ENCODE measurements around the gene SUN1. TPM values are rescaled to one million over a fixed set of nuclear protein-coding genes. Genes with fewer than 3 reads are reported as not detected.
"Not testable (repeated sequence)": the region's sequence is repeated elsewhere in the genome, so short reads cannot be mapped to it uniquely, and the experiment has no call there.

SUN1 gene
- total RNA-seq, 2 experiments from 2014 or later = 41.4 to 46.3 TPM

- H3K36me3 Mint-ChIP-seq = peaks cover 1% of the 10 kb centered on the region
- H3K9me3 Mint-ChIP-seq (ENCODE audit: low read depth) = no peaks in the 10 kb centered on the region
- no peak for ATAC-seq
- H3K27ac Mint-ChIP-seq = no peak overlapping the region
- peaks cover 7% of the 10 kb centered on the region for H3K27me3 Mint-ChIP-seq
- no peak overlapping the region for H3K4me3 Mint-ChIP-seq
- peak; percentile 39 for DNase-seq
- CTCF ChIA-PET = interaction anchor here (1.4 to 2.0 kb wide), 2 partner anchors 10 to 72 kb away, joined by 4 to 5 read pairs; no protein-coding TSS in a partner anchor
- peaks cover 42% of the 10 kb centered on the region for H3K4me1 Mint-ChIP-seq
Observed at GRCh38 chr7:921071-921461, 88.8 kb downstream of the SUN1 start.

- CTCF ChIA-PET = interaction anchor here (1.4 to 2.3 kb wide), 5 partner anchors 9 to 255 kb away, joined by 3 to 7 read pairs (median 5); no protein-coding TSS in a partner anchor
- DNase-seq (no peak), ATAC-seq (no peak)
- peaks cover 42% of the 10 kb centered on the region for H3K4me1 Mint-ChIP-seq
- H3K9me3 Mint-ChIP-seq (ENCODE audit: low read depth) = no peaks in the 10 kb centered on the region
- H3K4me3 Mint-ChIP-seq = no peak overlapping the region
- peaks cover 7% of the 10 kb centered on the region for H3K27me3 Mint-ChIP-seq
- H3K36me3 Mint-ChIP-seq = peaks cover 1% of the 10 kb centered on the region
- no peak overlapping the region for H3K27ac Mint-ChIP-seq
Observed at GRCh38 chr7:921581-922333, 89.5 kb downstream of the SUN1 start.

DNA sequence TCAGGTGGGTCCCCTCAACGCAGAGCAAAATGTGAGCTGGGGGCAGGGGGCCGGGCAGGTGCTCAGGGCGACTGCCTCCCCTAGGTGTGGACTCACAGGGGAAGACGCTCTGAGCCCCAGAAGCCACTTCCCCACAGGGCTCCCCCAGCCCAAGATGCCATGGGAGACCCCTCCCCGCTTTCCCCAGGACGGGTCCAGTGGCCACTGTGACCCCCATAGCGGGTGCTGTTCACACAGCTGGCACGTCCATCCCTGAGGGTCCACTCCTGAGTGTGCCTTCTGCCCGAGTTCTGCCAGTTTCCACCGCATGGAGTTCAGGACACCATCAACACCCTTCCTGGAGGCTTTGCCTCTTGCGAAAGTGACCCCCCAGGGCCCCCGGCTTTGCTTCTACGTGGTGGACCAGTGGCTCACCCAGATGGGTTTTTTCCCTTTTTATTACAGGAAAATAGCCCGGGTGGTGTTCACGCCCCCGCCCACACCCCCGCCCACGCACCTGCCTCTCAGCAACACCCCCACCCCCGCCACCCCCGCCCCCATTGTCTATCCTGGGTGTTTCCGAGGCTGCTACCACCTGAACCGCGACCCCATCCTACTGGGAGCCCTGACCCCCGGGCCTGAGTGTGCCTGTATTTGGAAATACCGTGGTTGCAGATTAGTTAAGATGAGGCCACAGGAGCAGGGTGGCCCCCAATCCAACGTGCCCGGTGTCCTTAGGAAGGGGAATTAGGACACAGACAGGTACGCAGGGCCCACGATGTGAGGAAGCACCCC, 90.2 kb downstream of the SUN1 start:
- Mint-ChIP-seq H3K4me1 (peaks cover 42% of the 10 kb centered on the region), H3K27me3 (peaks cover 11% of the 10 kb centered on the region), H3K4me3 (peak overlapping the region; percentile 67), H3K27ac (peak overlapping the region; percentile 87), H3K36me3 (peaks cover 1% of the 10 kb centered on the region), H3K9me3 (ENCODE audit: low read depth) (no peaks in the 10 kb centered on the region)
- CTCF ChIA-PET = interaction anchor here (1.1 to 2.3 kb wide), 6 partner anchors 8 to 254 kb away, joined by 3 to 7 read pairs (median 4); no protein-coding TSS in a partner anchor
- no peak for ATAC-seq
- peak; percentile 54 for DNase-seq

DNA sequence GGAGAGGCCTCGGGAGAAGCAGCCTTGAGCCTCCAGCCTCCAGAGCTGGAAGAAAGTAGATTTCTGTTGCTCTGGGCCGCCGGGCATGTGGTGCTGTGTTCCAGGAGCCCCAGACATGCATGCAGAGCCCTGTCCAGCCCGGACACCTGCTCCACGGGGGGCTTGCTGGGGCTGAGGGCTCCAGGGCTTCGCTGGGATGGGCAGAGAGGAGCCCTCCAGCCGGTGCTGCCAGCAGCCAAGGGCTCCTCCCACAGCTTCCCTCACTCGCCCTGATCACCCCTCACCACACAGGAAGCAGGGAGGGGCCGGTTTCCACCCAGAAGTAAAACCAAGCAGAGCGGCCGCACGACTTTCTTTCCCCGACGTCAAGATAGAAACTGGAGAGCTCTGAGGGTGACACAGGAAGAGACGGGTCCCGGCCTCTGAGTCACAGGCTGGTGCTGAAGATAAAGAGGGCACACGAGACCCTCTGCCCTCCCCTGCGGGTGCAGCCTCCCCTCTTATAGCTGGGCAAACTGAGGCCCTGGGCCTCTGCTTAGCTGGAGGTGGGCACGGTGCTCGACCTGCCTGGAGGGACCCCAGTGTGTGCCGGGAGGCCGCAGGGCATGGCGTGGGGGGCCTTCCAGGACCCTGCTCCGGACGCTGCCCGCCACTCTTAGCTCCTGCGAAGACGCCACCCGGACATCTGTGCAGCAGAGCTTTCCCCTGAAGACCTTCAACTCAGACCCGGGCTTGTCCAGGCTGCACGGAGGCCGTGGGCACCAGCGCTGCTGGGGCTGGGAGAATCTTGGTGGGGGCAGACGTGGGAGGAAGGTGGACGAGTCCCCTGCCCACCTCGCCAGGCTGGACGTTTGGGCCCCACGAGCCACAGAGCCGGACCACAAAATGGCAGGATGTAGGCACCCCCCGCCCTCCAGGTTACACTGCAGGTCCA, 91.1 kb downstream of the SUN1 start:
- H3K27ac Mint-ChIP-seq = peak overlapping the region; percentile 87
- peaks cover 1% of the 10 kb centered on the region for H3K36me3 Mint-ChIP-seq
- H3K9me3 Mint-ChIP-seq (ENCODE audit: low read depth) = no peaks in the 10 kb centered on the region
- peaks cover 12% of the 10 kb centered on the region for H3K27me3 Mint-ChIP-seq
- CTCF ChIA-PET = interaction anchor here (0.7 to 2.3 kb wide), 7 partner anchors 10 to 253 kb away, joined by 3 to 7 read pairs (median 3); no protein-coding TSS in a partner anchor
- DNase-seq = peak; percentile 98
- peak; percentile 82 for ATAC-seq
- peaks cover 43% of the 10 kb centered on the region for H3K4me1 Mint-ChIP-seq
- peak overlapping the region; percentile 67 for H3K4me3 Mint-ChIP-seq

DNA sequence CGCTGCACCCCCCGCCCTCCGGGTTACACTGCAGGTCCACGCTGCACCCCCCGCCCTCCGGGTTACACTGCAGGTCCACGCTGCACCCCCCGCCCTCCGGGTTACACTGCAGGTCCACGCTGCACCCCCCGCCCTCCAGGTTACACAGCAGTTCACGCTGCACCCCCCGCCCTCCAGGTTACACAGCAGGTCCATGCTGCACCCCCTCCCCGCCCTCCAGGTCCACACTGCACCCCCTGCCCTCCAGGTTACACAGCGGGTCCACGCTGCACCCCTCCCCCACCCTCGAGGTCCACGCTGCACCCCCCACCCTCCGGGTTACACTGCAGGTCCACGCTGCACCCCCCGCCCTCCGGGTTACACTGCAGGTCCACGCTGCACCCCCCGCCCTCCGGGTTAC, 91.8 kb downstream of the SUN1 start:
- H3K27ac Mint-ChIP-seq; H3K36me3 Mint-ChIP-seq; H3K9me3 Mint-ChIP-seq (ENCODE audit: low read depth); ATAC-seq; DNase-seq: not testable (repeated sequence)
- Mint-ChIP-seq H3K27me3 (peaks cover 19% of the 10 kb centered on the region), H3K4me3 (peak overlapping the region; percentile 59), H3K4me1 (peaks cover 49% of the 10 kb centered on the region)
- CTCF ChIA-PET = interaction anchor here (0.8 kb wide), 1 partner anchor 141 kb away, joined by 3 read pairs; no protein-coding TSS in a partner anchor

Other genes starting within 250 kb of the SUN1 start
- 10 to 100 TPM; 22.3 to 27.5 TPM for gene DNAAF5, start 105.8 kb upstream of the SUN1 start, total RNA-seq
- 10 to 100 TPM; 22.6 to 25.0 TPM for gene PRKAR1B, start 105.2 kb upstream of the SUN1 start, total RNA-seq
- 10 to 100 TPM; 38.0 to 39.2 TPM for gene GET4, start 44.1 kb downstream of the SUN1 start, total RNA-seq
- gene ADAP1, start 122.2 kb downstream of the SUN1 start, total RNA-seq = 10 to 100 TPM; 12.4 to 30.8 TPM
- gene COX19, start 143.1 kb downstream of the SUN1 start, total RNA-seq = 10 to 100 TPM; 18.7 to 18.9 TPM
- not detected for gene CYP2W1, start 150.7 kb downstream of the SUN1 start, total RNA-seq
- gene GPR146, start 212.1 kb downstream of the SUN1 start, total RNA-seq = 1 to 10 TPM in 1 of 2 experiments, under 1 TPM in 1; 0.40 to 2.1 TPM